Thoracic aorta (tissue), 2 donors: ENCODE data around the gene ABCC11. TPM values are rescaled to one million over a fixed set of nuclear protein-coding genes. Genes with fewer than 3 reads are reported as not detected.

Source experiments
- ATAC-seq: fragments of 150-250 bp; one replicate; pipeline ENCODE4 v1.8.0; 2017; ENCODE audit warnings: low read depth; ENCODE audit not compliant: insufficient number of reproducible peaks, low FRiP score
- DNase-seq: peaks from one replicate; pipeline ENCODE4 v3.0.0-alpha.2; 2020; ENCODE audit warnings: low spot score
- H3K27ac ChIP-seq, 2 donors: fragments of 200-600 bp; sonication (generic); 1 replicate in 1 of 2; 2 replicates in 1 of 2; pipeline ENCODE4 v1.5.1; 2016; ENCODE audit warnings: mild to moderate bottlenecking in 2 of 2, moderate library complexity in 2 of 2
- H3K27me3 ChIP-seq: fragments of 200-600 bp; sonication (generic); replicated peaks from 2 replicates; pipeline ENCODE4 v1.6.0; 2016; ENCODE audit warnings: mild to moderate bottlenecking; ENCODE audit not compliant: insufficient read depth
- H3K36me3 ChIP-seq: fragments of 200-600 bp; sonication (generic); one replicate; pipeline ENCODE4 v1.5.1; 2016
- H3K4me1 ChIP-seq, 2 donors: fragments of 200-600 bp; sonication (generic); 1 replicate in 1 of 2; 2 replicates in 1 of 2; pipeline versions ENCODE4 v1.5.1 to v1.6.0; 2016; ENCODE audit warnings: low read depth in 2 of 2, mild to moderate bottlenecking in 1 of 2; ENCODE audit not compliant: control insufficient read depth in 1 of 2
- H3K4me3 ChIP-seq: fragments of 200-600 bp; sonication (generic); 2 replicates; pipeline ENCODE4 v1.5.1; 2016; ENCODE audit warnings: mild to moderate bottlenecking
- H3K9me3 ChIP-seq: fragments of 200-600 bp; sonication (generic); 2 replicates; pipeline ENCODE4 v1.5.1; 2016
- total RNA-seq, 2 donors: library from RNA; depleted of rRNA; stranded (reverse); fragments of >200 nt; gene quantifications; one replicate each; pipeline versions ENCODE4 v1.1.0 to v1.2.3, GENCODE V29; 2016
- TF ChIP-seq, protein P1 (sequence below): fragments of 200-600 bp; sonication (generic); IDR thresholded peaks from one replicate; pipeline ENCODE4 v1.5.1; 2019; ENCODE audit warnings: antibody characterized with exemption

ABCC11 gene
- total RNA-seq, 2 donors from 2014 or later: not detected

DNA sequence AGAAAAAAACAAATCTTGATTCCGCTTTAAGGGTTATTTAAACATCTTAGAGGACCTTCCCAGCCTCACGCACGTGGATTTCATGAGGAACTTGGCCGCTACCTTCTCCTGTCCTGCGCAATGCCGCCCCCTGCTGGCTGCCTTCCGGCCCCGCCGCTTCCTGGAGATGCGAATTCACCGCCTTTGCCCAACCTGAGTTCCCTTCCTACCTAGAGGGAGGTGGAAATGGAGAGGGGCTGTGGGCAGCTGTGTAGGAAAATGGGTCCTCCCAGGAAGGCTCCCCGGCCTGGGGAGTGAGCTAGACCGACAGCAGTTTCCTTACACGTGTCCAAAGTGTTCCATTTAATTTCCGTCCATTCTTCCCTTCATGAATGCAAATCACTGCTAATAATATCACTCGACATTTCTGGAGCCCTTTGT is 90.5 kb downstream of the ABCC11 start:
- Histone ChIP-seq H3K27me3 (no peaks in the 10 kb centered on the region), H3K9me3 (no peaks in the 10 kb centered on the region), H3K4me1 (no peaks in the 10 kb centered on the region), H3K36me3 (no peaks in the 10 kb centered on the region), H3K4me3 (no peak overlapping the region), H3K27ac (no peak overlapping the region)
- no peak for ATAC-seq
- TF ChIP-seq, protein P1, sequence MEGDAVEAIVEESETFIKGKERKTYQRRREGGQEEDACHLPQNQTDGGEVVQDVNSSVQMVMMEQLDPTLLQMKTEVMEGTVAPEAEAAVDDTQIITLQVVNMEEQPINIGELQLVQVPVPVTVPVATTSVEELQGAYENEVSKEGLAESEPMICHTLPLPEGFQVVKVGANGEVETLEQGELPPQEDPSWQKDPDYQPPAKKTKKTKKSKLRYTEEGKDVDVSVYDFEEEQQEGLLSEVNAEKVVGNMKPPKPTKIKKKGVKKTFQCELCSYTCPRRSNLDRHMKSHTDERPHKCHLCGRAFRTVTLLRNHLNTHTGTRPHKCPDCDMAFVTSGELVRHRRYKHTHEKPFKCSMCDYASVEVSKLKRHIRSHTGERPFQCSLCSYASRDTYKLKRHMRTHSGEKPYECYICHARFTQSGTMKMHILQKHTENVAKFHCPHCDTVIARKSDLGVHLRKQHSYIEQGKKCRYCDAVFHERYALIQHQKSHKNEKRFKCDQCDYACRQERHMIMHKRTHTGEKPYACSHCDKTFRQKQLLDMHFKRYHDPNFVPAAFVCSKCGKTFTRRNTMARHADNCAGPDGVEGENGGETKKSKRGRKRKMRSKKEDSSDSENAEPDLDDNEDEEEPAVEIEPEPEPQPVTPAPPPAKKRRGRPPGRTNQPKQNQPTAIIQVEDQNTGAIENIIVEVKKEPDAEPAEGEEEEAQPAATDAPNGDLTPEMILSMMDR: peak; percentile 86
- peak; percentile 11 for DNase-seq

DNA sequence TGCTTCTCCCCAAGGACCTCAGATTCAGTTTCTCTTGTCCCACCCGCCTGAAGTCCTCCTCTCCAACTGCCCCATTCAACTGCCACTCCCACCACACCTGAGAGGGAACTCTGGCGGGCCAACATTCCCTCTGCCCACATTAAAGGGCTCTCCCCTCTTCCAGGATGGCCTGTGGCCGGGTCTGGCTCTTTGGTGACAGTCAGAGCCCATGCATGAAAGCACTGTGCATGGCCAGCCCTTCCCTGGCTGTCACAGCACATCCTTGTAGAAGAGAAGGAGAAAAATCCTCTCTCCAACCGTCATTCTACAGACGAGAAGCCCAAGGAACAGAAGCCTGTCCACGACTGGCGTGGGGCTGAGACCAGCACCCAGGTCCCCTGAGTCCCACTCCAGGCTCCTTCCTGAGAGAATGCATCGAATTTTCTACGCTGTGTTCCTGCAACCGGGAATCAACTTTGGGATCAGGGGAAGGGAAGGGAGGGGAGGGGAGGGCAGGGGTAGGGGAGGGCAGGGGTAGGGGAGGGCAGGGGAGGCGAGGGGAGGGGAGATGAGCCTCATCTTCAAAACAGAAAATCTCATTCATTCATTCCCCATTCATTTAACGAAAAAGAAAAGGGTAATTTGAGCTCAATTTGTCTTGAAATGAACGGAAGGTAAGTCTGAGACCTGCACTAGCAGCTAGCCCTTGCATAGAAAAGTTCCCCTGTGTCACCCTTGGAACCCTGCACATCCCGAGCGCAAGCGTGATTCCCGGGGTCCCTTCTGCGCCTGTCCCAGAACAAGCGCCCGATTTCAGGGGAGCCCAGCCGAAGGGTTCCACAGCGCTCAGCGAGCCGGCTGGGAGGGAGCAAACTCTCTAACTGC is 91.2 kb downstream of the ABCC11 start, which contains the start of gene ABCC12:
TSS of gene ABCC12 (minus strand) at position 68 of the 864 bp plus-strand sequence. CDS start 9,569 bp downstream, outside the sequence.
- Histone ChIP-seq H3K9me3 (no peaks in the 10 kb centered on the region), H3K36me3 (no peaks in the 10 kb centered on the region), H3K4me1 (no peaks in the 10 kb centered on the region), H3K27ac (no peak within 1 kb of the TSS), H3K4me3 (no peak within 1 kb of the TSS), H3K27me3 (no peaks in the 10 kb centered on the region)
- TF ChIP-seq, protein P1: no peak
- no peak for DNase-seq
- ATAC-seq: no peak

DNA sequence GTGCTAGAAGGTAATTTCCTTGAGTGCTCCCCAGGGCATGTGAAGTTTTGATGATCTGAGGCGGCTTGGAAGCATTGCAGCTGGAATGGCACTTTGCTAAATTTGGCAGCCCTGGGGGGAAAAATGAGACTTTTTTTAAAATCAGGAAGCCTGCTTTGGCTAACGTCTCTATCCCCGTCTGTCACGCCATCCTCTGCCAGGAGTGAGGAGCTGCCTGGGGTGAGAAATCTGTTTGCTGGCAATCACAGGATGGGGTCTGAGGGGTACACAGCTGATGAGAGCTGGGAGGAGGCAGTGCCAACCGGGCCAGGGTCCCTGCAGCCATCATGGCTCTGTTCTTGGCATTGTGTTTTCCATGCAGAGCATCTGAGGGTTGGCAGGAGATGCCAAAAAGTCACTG is 93.6 kb downstream of the ABCC11 start:
- H3K27ac ChIP-seq: no peak overlapping the region
- no peaks in the 10 kb centered on the region for H3K27me3 ChIP-seq
- DNase-seq (no peak), ATAC-seq (no peak)
- H3K9me3 ChIP-seq: no peaks in the 10 kb centered on the region
- H3K36me3 ChIP-seq: no peaks in the 10 kb centered on the region
- no peaks in the 10 kb centered on the region for H3K4me1 ChIP-seq
- H3K4me3 ChIP-seq: no peak overlapping the region
- TF ChIP-seq, protein P1: no peak

DNA sequence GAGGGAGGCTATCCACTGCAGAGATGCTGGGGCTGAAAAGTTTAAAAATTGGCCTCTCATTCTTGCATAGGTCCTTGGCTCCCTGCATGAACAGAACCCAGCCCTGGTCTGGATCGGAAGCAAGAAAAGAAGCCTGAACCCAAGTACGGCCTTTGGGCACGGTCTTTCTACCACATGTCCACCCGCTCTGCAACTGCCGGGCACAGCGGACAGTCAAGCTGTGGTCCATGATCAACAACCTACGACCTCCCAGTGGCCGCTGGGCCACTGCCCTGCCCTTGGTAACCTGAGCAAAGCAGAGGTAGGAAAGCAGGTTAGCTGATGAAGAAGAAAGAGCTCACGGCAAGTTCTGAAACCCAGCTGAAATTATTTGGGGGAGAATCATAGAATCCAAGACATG is 95.1 kb downstream of the ABCC11 start:
- H3K36me3 ChIP-seq: no peaks in the 10 kb centered on the region
- H3K27ac ChIP-seq: no peak overlapping the region
- no peaks in the 10 kb centered on the region for H3K4me1 ChIP-seq
- no peak for ATAC-seq
- no peaks in the 10 kb centered on the region for H3K27me3 ChIP-seq
- TF ChIP-seq, protein P1: no peak
- no peaks in the 10 kb centered on the region for H3K9me3 ChIP-seq
- no peak overlapping the region for H3K4me3 ChIP-seq
- no peak for DNase-seq

DNA sequence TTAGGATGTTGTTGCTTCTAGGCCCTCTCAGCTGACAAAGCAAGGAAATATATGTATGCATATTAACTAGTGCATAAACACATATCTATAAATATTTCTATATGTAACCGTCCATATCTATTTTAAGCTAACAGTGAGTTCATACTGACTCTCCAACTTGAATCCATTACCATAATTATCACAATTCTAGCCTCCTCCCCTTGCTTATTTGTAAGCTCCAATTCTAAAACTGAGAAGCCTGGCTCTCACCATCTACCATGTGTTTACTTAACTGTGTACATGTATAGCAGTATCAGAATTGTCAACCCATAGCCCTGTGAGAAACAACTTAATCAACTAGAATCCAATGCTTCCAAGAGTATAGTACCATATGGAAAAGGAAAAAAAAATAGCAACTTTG is 96.6 kb downstream of the ABCC11 start:
- H3K4me1 ChIP-seq: no peaks in the 10 kb centered on the region
- no peak for ATAC-seq

More for the DNA sequence above, 96.6 kb downstream of the ABCC11 start:
- TF ChIP-seq, protein P1: no peak
- H3K9me3 ChIP-seq: no peaks in the 10 kb centered on the region
- no peaks in the 10 kb centered on the region for H3K36me3 ChIP-seq
- H3K27ac ChIP-seq: no peak overlapping the region
- H3K27me3 ChIP-seq: no peaks in the 10 kb centered on the region
- no peak for DNase-seq
- H3K4me3 ChIP-seq: no peak overlapping the region
